Measurements from ENCODE around the gene TMEM208. TPM values are rescaled to one million over a fixed set of nuclear protein-coding genes. Genes with fewer than 3 reads are reported as not detected.

TMEM208 gene
- total RNA-seq, 1 donor = 17.3 TPM

DNA sequence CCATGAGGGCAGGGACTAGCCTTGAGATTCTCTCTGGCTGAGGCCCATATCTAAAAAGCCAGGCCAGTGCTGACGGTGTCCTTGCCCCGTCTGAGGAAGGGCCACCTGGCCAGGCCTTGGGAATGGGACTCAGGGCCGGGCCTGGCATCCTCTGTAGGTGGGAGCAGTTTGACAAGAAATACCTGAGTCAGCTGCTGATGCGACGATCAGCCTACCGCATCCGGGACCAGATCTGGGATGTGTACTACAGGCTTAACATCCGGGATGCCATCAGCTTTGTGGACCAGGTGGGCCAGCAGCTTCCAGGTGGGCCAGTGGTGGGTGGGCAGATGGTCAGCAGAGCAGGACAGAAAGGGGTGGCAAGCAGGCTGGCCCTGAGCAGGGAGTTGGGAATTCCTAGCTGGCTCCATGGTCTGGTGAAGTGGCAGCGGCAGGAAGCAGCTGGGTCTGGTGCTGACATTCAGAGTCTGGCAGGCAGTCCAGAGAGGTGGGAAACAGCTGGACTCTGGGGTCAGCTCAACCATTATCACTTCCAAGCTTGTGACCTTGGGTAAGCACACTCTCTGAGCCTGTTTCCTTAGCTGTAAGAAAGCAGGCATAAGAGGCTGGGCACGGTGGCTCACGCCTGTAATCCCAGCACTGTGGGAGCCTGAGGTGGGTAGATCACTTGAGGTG is 31.4 kb downstream of the TMEM208 start:
- Histone ChIP-seq H3K4me1 (ENCODE audit: insufficient read depth, low read length) (no peaks in the 10 kb centered on the region), H3K27me3 (ENCODE audit: insufficient read depth, low read length) (no peaks in the 10 kb centered on the region), H3K9me3 (ENCODE audit: low read depth, low read length) (no peaks in the 10 kb centered on the region), H3K4me3 (ENCODE audit: low read length) (no peak overlapping the region)

DNA sequence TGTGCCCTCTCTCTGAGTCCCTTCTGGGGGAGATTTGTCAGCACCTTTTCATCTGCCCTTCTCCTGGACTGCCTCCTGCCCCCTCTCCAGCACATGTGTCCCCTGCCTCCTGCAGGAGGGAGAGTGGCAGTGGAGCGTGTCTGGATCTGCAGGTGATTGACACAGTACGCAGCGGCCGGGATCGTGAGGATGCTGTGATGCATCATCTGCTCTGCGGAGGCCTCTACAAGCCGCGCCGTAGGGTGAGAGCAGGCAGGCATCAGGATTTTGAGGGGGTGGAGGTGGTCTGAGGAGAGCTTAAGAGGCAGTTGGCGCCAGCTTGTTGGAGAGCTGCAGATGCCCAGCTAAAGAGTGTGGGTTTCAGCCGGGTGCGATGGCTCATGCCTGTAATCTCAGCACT is 32.8 kb downstream of the TMEM208 start:
- H3K9me3 ChIP-seq (ENCODE audit: low read depth, low read length) = no peaks in the 10 kb centered on the region
- H3K27me3 ChIP-seq (ENCODE audit: insufficient read depth, low read length) = no peaks in the 10 kb centered on the region
- no peak overlapping the region for H3K4me3 ChIP-seq (ENCODE audit: low read length)
- H3K4me1 ChIP-seq (ENCODE audit: insufficient read depth, low read length) = no peaks in the 10 kb centered on the region

DNA sequence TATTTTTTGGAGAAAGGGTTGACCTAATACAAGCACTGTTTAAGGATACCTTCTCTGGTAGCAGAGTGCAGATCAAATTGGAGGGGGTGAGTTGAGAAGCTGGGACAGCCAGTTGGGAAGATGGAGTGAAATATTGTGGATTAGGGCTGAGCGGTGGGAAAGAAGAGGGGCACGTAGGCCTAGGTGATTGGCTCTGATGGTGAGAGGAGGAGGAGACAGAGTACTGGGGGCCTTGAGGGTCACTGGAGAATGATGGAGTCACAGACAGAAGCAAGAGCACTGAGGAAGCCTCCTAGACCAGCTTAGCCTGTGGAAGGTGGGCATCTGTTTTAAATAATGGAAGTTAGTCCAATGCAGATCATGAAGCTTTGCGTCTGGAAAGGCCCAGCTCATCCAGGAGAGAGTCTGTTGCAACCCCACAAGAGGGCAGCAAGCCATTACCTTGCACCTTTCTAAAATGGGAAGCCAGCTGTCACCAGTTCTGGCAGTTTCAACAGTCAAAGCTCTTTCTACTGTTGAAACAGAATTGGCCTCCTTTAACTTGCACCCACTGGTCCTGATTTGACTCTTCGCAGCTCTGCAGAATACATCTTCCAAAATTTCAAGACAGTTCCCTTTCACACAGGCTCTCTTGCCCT is 33.6 kb downstream of the TMEM208 start:
- Histone ChIP-seq H3K4me1 (ENCODE audit: insufficient read depth, low read length) (no peaks in the 10 kb centered on the region), H3K9me3 (ENCODE audit: low read depth, low read length) (no peaks in the 10 kb centered on the region), H3K4me3 (ENCODE audit: low read length) (no peak overlapping the region), H3K27me3 (ENCODE audit: insufficient read depth, low read length) (no peaks in the 10 kb centered on the region)

DNA sequence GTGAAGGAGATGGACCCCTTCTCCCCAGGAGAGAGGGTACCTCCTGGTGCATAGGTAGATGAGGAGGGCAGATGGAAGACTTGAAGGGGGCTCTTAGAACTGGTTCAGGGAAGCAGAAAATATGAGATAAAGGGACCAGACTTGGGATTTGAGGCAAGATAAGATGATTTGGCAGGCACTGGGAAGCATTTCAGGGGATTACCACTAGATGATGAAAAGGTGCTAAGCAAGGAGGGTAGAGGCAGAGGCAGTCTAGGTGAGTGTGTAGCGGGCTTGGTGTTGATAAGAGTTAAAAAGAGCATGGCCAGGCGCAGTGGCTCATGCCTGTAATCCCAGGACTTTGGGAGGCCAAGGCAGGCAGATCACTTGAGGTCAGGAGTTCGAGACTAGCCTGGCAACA is 36.3 kb downstream of the TMEM208 start:
- H3K4me1 ChIP-seq (ENCODE audit: insufficient read depth, low read length) = no peaks in the 10 kb centered on the region
- no peak overlapping the region for H3K4me3 ChIP-seq (ENCODE audit: low read length)
- no peaks in the 10 kb centered on the region for H3K9me3 ChIP-seq (ENCODE audit: low read depth, low read length)
- H3K27me3 ChIP-seq (ENCODE audit: insufficient read depth, low read length) = no peaks in the 10 kb centered on the region

DNA sequence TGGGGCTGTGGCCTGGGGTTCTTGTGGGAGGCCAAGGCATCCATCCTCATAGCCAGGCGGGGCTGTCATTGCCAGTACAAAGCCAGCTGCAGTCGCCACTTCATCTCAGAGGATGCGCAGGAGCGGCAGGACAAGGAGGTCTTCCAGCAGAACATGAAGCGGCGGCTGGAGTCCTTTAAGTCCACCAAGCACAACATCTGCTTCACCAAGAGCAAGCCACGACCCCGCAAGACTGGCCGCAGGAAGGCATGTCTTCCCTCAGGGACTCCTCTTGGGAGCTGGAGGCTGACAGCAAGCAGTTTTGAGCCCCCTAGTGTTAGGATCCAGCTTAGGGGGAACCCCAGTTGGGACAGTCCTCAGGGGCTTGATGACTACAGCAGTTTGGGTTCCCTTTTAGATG is 37.3 kb downstream of the TMEM208 start:
- no peaks in the 10 kb centered on the region for H3K9me3 ChIP-seq (ENCODE audit: low read depth, low read length)
- no peaks in the 10 kb centered on the region for H3K4me1 ChIP-seq (ENCODE audit: insufficient read depth, low read length)
- no peaks in the 10 kb centered on the region for H3K27me3 ChIP-seq (ENCODE audit: insufficient read depth, low read length)
- H3K4me3 ChIP-seq (ENCODE audit: low read length) = no peak overlapping the region

DNA sequence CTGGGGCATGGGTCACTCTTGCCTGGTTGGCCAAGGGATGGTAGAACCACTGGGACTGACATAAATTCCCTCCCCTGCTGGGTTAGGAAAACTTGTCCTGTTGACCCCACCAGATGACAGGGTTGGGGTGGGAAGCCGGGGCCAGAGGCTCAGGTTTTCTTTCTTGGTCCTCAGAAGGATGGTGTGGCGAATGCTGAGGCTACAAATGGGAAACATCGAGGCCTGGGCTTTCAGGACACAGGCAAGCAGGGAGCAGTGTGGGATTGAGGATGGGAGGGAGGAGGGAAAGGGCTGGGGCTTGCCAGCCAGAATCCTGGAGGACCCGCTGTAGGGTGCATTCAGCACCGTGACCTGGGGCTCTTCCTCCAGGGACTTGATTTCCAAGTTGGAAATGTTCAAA is 37.9 kb downstream of the TMEM208 start:
- no peak overlapping the region for H3K4me3 ChIP-seq (ENCODE audit: low read length)
- H3K27me3 ChIP-seq (ENCODE audit: insufficient read depth, low read length) = no peaks in the 10 kb centered on the region
- no peaks in the 10 kb centered on the region for H3K9me3 ChIP-seq (ENCODE audit: low read depth, low read length)
- H3K4me1 ChIP-seq (ENCODE audit: insufficient read depth, low read length) = no peaks in the 10 kb centered on the region

DNA sequence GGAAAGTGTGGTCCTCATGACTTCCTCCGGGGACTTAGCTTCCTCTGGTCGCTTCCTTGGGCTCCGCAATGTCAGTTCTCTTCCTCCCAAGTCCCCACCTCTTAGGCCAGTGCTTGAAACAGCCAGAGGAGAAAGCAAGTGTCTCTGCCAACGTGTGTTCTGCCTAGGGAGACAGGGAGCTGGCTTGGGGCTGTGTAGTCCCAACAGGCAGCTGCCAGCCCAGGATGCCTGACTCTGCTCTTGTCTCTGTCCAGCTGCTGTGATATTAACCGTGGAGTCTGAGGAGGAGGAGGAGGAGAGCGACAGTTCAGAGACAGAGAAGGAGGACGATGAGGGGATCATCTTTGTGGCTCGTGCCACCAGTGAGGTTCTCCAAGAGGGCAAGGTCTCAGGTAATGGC is 38.9 kb downstream of the TMEM208 start:
- Histone ChIP-seq H3K4me3 (ENCODE audit: low read length) (no peak overlapping the region), H3K4me1 (ENCODE audit: insufficient read depth, low read length) (no peaks in the 10 kb centered on the region), H3K27me3 (ENCODE audit: insufficient read depth, low read length) (no peaks in the 10 kb centered on the region), H3K9me3 (ENCODE audit: low read depth, low read length) (no peaks in the 10 kb centered on the region)

DNA sequence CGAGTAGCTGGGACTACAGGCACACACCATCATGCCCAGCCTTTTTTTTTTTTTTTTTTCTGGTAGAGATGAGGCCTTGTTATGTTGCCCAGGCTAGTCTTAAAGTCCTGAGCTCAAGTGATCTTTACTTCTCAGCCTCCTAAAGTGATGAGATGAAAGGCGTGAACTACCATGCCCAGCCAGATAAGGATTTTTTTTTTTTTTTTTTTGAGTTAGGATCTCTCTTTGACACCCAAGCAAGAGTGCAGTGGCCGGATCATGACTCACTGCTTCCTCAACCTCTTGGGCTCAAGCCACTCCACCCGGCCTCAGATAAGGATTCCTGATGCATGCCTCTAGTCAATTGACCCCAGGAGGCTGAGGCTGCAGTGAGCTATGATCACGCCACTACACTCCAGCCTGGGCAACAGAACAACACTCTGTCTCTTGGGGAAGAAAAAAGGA is 41.2 kb downstream of the TMEM208 start:
- Histone ChIP-seq H3K27me3 (ENCODE audit: insufficient read depth, low read length) (no peaks in the 10 kb centered on the region), H3K4me3 (ENCODE audit: low read length) (no peak overlapping the region), H3K9me3 (ENCODE audit: low read depth, low read length) (no peaks in the 10 kb centered on the region), H3K4me1 (ENCODE audit: insufficient read depth, low read length) (no peaks in the 10 kb centered on the region)

DNA sequence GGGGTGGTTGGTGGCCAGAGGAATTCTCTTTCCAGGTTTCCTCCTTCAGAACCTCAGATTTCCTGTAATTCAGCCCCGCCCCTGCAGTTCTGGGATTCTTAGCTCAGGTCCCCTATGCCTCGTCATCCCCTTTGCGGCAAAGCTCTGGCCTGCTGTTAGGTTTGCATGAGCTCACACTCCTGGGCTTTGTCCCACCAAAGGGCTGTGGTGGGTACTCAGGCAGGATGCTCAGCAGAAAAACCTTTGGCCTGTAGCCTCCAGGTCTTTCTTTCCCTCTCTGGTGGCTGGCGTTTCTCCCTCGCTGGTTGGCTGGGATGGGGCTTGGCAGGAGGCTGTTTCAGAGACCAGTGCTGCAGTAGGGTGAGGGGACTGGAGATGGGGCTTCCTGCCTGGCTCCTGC is 42.8 kb downstream of the TMEM208 start:
- Histone ChIP-seq H3K27me3 (ENCODE audit: insufficient read depth, low read length) (no peaks in the 10 kb centered on the region), H3K4me1 (ENCODE audit: insufficient read depth, low read length) (no peaks in the 10 kb centered on the region), H3K9me3 (ENCODE audit: low read depth, low read length) (no peaks in the 10 kb centered on the region), H3K4me3 (ENCODE audit: low read length) (no peak overlapping the region)

DNA sequence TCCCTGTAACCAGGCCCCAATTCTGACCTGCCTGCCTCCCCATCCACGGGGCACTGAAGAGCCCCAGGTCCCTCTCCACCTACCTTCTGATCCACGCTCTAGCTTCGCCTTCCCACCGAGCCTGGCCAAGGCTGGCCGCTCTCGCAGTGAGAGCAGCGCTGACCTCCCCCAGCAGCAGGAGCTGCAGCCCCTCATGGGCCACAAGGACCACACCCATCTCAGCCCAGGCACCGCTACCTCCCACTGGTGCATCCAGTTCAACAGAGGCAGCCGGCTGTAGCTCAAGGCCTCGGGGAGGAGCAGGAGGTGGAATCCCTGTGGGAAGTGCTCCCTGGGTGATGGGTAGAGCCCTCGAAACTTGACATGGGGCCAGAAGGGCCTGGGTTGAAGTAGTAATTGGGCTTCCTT is 44.0 kb downstream of the TMEM208 start:
- Histone ChIP-seq H3K9me3 (ENCODE audit: low read depth, low read length) (no peaks in the 10 kb centered on the region), H3K27me3 (ENCODE audit: insufficient read depth, low read length) (no peaks in the 10 kb centered on the region), H3K4me3 (ENCODE audit: low read length) (no peak overlapping the region), H3K4me1 (ENCODE audit: insufficient read depth, low read length) (no peaks in the 10 kb centered on the region)

DNA sequence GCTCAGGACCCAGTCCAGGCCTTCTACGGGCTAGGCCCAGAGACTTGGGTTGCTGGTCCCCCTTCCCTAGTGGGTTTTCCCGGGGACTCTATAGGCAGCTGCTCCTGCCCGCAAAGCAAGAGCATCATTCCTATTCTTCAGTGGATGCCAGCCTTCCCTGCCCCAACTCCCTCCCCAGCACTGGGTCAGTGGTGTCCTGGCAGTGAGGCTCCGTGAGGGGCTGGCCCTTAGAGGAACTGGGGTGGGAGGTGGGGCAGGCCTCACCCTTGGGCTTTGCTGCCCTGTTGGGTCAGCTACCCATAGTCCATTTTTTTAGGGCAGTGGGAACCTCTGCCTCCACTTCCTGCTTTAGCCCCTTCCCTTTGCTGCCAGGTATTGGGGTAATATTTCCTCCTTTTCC is 44.5 kb downstream of the TMEM208 start:
- H3K9me3 ChIP-seq (ENCODE audit: low read depth, low read length) = no peaks in the 10 kb centered on the region
- H3K4me1 ChIP-seq (ENCODE audit: insufficient read depth, low read length) = no peaks in the 10 kb centered on the region

DNA sequence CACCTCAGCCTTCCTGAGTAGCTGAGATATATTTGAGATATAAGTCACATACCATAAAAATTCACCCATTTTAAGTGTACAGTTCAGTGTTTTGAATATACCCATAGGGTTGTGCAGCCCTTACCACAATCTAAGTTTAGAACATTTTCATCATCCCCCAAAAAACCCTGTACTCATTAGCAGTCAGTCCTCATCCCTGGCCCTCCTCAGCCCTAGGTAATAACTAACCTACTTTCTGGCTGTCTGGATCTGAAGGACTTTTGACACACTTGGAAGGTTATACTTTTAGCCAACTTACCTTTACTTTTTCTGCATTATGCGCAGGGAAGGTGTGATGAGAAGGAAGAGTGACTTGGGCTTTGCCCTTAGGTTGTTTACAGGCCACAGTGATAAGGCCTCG is 48.4 kb downstream of the TMEM208 start:
- Histone ChIP-seq H3K4me1 (ENCODE audit: insufficient read depth, low read length) (peaks cover 18% of the 10 kb centered on the region), H3K9me3 (ENCODE audit: low read depth, low read length) (no peaks in the 10 kb centered on the region), H3K27me3 (ENCODE audit: insufficient read depth, low read length) (no peaks in the 10 kb centered on the region), H3K4me3 (ENCODE audit: low read length) (no peak overlapping the region)

More for the DNA sequence above, 44.5 kb downstream of the TMEM208 start:
- Histone ChIP-seq H3K4me3 (ENCODE audit: low read length) (no peak overlapping the region), H3K27me3 (ENCODE audit: insufficient read depth, low read length) (no peaks in the 10 kb centered on the region)

DNA sequence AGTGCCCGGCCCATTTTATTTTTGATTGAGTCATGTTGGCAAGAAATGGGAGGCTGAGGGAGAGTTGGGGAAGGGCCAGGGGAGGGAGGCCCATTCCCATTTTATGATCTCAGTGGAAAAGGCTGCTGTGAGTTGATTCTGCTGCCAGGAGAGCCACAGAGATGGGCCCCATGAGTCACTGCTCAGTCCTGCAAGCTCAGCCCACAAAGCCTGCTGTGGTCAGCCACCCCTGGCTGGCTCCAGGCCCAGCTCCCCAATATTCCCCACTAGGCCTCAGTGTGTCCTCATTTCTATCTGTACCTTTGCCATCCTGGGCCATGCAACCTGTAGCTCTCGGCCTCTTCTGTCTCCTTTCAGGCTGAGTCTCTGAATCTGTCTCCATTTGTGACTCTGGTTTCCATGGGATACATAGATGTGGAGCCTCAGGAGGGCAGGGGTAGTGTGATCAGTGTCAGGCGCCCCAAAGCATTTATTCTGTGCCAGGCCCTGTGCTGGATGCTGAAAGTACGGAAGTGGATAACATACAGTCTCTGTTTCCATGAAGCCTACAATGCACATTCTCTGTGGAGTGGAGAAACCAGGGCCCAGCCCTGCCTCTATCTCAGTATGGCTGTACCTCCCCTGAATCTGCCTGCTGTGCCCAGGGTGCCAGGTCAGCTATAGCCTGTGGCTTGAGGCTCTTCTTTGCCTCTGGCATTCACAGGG is 50.5 kb downstream of the TMEM208 start:
- Histone ChIP-seq H3K27me3 (ENCODE audit: insufficient read depth, low read length) (no peaks in the 10 kb centered on the region), H3K4me3 (ENCODE audit: low read length) (no peak overlapping the region), H3K9me3 (ENCODE audit: low read depth, low read length) (no peaks in the 10 kb centered on the region), H3K4me1 (ENCODE audit: insufficient read depth, low read length) (peaks cover 18% of the 10 kb centered on the region)

DNA sequence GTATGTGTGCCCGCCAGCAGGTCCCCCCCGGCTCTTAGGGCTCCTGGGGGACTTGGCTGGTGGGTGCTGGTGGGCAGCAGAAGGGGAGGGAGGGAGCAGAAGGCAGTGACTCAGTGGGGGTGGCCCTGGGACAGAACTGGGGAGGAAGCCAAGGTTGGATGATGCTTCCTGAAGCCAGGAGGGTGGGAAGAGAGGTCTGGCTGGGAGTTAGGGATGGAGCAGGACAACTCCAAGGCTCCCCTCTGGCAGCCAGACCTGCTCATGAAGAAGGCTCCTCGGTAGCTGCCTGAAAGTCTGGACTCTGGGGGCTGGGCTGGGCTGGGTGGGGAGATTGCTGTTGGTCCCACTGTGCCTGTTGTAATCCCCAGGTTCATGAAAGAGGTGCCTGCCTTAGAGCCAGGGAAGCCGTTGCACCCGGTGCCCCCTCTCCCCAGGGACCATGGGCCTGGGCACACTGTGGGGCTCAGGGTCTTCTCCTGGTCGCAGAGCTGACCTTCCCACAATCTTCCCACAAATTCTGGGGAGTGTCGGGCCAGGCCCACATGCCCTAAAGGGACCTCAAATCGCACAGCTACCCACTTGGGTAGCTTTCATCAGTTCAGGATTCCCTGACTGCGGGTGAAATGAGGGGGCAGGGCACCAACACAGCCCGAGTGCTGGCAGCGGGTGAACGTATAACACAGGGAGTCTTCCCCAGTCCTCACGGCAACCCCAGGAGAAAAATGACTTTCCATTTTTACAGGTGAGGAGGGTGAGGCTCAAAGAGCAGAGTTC is 51.3 kb downstream of the TMEM208 start:
- peak overlapping the region; percentile 42 for H3K4me3 ChIP-seq (ENCODE audit: low read length)
- H3K9me3 ChIP-seq (ENCODE audit: low read depth, low read length) = no peaks in the 10 kb centered on the region
- peaks cover 18% of the 10 kb centered on the region for H3K4me1 ChIP-seq (ENCODE audit: insufficient read depth, low read length)
- no peaks in the 10 kb centered on the region for H3K27me3 ChIP-seq (ENCODE audit: insufficient read depth, low read length)
